HG02642 (cell line): ENCODE results near the gene ATG9B.

ENCODE experiments used
- ATAC-seq: cut with Tn5 transposase; IDR thresholded peaks from one replicate; pipeline ENCODE4 v1.9.1; 2021; ENCODE audit warnings: mild to moderate bottlenecking; ENCODE audit not compliant: unreplicated experiment, poor library complexity

ATG9B gene

GRCh38 chr7:151024435-151025056, at the start of gene ATG9B:
ATG9B (minus strand) TSS chr7:151024494; CDS start chr7:151024423, 71 bp downstream.
- ATAC-seq = no peak

- no peak for ATAC-seq
Observed at GRCh38 chr7:151073990-151074389, 49.7 kb upstream of the ATG9B start.

GRCh38 chr7:151071032-151071866, 47.0 kb upstream of the ATG9B start:
- ATAC-seq = no peak

GRCh38 chr7:151070574-151070960, 46.3 kb upstream of the ATG9B start:
- no peak for ATAC-seq

GRCh38 chr7:151069841-151070573, 45.7 kb upstream of the ATG9B start:
- no peak for ATAC-seq

GRCh38 chr7:151068069-151068773, 43.9 kb upstream of the ATG9B start:
- ATAC-seq = no peak

GRCh38 chr7:151066273-151066974, 42.1 kb upstream of the ATG9B start:
- no peak for ATAC-seq

- ATAC-seq = no peak
Observed at GRCh38 chr7:151065516-151065915, 41.2 kb upstream of the ATG9B start.

GRCh38 chr7:151064993-151065392, 40.7 kb upstream of the ATG9B start:
- ATAC-seq = no peak

GRCh38 chr7:151064454-151064853, 40.2 kb upstream of the ATG9B start:
- no peak for ATAC-seq

- no peak for ATAC-seq
Observed at GRCh38 chr7:151063212-151063561, 38.9 kb upstream of the ATG9B start.

GRCh38 chr7:151062399-151063211, 38.3 kb upstream of the ATG9B start:
- no peak for ATAC-seq

- no peak for ATAC-seq
Observed at GRCh38 chr7:151062111-151062398, 37.8 kb upstream of the ATG9B start.

- no peak for ATAC-seq
Observed at GRCh38 chr7:151061213-151062110, 37.2 kb upstream of the ATG9B start.

GRCh38 chr7:151060416-151061212, 36.3 kb upstream of the ATG9B start:
- ATAC-seq = no peak

GRCh38 chr7:151060113-151060415, 35.8 kb upstream of the ATG9B start:
- no peak for ATAC-seq

GRCh38 chr7:151059367-151060112, 35.2 kb upstream of the ATG9B start, which contains the start of gene SLC4A2:
SLC4A2 (plus strand) TSS chr7:151059589; CDS start chr7:151061988, 2,399 bp downstream.
- peak; percentile 32 for ATAC-seq
